ENCODE results near the gene SLC13A5.
A peak's percentile ranks its signal among the peaks of the same experiment; 100 is the strongest.

Gene SLC13A5

GRCh38 chr17:6684460-6684783 lies 28.7 kb downstream of the SLC13A5 start:
- no peak for DNase-seq (ENCODE audit: low read depth in 2 of 2)

- DNase-seq (ENCODE audit: low read depth in 2 of 2), result no peak
These were observed 29.3 kb downstream of the SLC13A5 start for GRCh38 chr17:6683730-6684459.

- no peak for DNase-seq (ENCODE audit: low read depth in 2 of 2)
These were observed 30.0 kb downstream of the SLC13A5 start for GRCh38 chr17:6683081-6683684.

GRCh38 chr17:6682339-6682738 lies 30.8 kb downstream of the SLC13A5 start:
- DNase-seq (ENCODE audit: low read depth in 2 of 2), result no peak

DNA sequence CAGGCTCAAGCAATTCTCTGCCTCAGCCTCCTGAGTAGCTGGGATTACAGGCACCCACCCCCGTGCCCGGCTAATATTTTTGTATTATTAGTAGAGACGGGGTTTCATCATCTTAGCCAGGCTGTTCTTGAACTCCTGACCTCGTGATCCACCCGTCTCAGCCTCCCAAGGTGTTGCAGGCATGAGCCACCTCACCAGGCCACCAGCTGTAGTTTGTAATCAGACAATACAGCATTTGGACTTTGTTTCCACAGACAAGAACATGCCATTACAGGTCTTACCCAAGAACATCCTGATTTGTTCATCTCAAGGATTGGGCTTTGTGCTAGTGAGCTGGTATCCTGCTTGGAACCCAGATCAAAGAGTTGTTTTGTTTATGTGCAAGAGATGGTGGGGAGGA lies 31.5 kb downstream of the SLC13A5 start:
- DNase-seq (ENCODE audit: low read depth in 2 of 2), result no peak

GRCh38 chr17:6681176-6681575 lies 32.0 kb downstream of the SLC13A5 start:
- DNase-seq (ENCODE audit: low read depth in 2 of 2), result no peak

GRCh38 chr17:6679241-6679640 lies 33.9 kb downstream of the SLC13A5 start:
- no peak for DNase-seq (ENCODE audit: low read depth in 2 of 2)

- no peak for DNase-seq (ENCODE audit: low read depth in 2 of 2)
These were observed 35.2 kb downstream of the SLC13A5 start for GRCh38 chr17:6677946-6678345.

DNA sequence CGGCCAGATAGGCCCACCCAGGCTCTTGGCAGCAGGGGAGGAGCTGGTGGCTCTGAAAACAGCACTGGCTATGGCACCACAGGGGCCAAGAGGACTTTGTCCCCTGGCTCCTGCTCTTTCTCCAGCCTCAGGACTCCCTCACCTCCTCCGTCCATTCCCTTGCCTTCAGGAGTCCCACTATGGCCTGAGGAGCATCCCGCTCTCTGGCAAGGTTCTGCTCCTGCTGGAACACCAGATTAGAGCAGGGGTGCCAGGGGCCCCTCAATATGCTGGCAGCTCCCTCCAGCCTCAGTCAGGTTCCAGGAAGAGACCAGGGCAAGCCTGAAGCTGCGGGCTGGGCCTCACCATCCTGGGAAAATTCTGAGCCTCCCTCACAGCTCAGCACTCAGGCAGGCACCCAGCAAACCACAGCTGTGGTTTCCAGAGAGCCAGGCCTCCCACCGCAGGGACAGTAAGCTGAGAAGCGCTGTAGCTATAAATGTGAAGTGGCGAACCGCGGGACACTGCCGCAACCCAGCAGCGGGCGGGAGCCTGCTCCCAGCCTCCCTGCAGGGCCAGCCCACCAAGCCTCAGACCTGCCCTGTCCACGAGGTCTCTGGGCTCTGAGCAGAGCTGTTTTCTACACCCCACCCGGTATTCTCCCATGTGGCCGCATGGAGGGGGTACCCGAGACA lies 35.9 kb downstream of the SLC13A5 start:
- no peak for DNase-seq (ENCODE audit: low read depth in 2 of 2)

GRCh38 chr17:6676802-6677157 lies 36.4 kb downstream of the SLC13A5 start:
- no peak for DNase-seq (ENCODE audit: low read depth in 2 of 2)

DNA sequence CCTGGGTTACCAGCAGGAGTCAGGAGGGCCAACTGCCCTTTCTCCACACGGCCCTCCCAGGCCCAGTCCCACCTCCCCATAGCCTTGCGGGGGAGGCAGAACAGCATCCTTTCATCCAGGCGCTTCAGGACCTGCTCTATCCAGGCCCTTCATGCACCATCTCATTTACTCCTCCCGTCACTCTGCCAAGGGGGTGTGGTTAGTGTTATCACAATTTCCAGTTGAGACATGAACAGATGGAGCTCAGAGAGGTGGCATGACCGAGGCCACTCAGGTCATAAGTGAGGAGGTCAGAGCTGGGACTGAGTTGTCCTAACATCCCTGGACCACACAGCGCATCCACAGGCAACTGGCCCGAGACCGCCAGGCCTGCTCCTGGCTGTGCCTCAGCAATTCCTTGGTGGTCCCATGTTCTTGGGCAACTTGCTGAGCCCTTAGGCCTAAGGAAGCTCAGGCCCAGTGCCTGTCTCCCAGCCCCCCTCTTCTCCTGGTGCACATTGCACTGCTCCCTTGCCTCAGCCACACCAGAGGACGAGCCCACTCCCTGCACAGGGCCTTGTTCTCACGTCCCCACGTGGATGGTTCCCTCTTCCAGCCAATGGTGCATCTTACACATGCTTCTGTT lies 37.9 kb downstream of the SLC13A5 start:
- DNase-seq (ENCODE audit: low read depth in 2 of 2), result no peak

- no peak for DNase-seq (ENCODE audit: low read depth in 2 of 2)
These were observed 38.6 kb downstream of the SLC13A5 start for GRCh38 chr17:6674586-6674985.

DNA sequence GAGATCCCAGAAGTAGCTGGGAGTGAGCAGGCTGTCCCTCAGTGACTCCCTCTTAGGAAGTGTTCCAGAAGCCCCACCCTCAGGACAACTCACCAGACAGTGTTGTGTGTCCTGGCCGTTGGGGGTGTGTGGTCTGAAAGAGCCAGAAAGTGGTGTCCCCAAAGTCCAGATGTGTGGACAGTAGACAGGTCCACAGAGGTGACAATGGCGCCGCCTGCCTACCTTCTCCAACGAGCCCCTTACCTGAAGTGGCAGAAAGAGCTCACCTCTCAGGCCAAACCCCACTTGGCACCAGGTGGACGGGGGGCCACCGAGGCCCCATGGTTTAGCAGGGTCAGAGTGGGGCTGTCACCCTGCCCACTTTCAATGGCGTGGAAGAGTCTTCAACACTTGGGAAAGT lies 41.7 kb downstream of the SLC13A5 start:
- no peak for DNase-seq (ENCODE audit: low read depth in 2 of 2)

DNA sequence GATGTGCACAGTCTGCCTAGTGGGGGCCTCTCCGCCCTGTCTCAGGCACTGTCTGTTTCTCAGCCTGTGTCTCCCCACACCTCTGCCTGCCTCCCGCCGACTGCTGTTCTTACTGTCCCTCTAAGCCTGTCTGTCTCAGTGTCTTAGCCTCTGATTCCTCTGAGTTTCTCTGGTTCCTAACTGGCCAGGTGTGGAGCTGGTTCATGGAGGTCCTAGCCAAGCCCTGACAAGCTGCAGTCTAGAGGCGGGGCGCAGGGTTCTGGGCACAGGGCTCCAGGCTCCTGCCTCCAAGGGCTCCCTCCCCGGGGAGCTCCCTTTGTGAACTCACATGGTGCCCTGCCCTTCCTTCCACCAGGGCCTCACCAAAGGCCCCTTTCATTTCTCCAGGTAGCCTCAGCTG lies 42.2 kb downstream of the SLC13A5 start:
- no peak for DNase-seq (ENCODE audit: low read depth in 2 of 2)

DNA sequence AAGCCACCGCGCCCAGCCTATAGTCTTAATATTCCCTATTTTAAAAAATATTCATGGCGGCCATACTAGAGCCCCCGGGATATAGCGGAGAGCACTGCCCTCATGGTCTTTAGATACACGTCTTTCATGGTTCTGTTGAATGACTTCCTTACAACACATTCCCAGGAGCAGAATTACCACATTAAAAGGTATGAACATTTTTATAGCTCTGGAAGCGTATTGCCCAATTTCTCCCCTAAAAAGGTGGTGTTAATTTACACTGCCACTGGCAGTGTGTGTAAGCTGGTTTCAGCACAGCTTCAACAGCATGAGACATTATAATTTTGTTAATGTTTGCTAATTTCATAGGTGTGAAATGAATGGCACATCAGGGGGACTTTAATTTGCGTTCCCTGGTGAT lies 42.6 kb downstream of the SLC13A5 start:
- DNase-seq (ENCODE audit: low read depth in 2 of 2), result no peak

DNA sequence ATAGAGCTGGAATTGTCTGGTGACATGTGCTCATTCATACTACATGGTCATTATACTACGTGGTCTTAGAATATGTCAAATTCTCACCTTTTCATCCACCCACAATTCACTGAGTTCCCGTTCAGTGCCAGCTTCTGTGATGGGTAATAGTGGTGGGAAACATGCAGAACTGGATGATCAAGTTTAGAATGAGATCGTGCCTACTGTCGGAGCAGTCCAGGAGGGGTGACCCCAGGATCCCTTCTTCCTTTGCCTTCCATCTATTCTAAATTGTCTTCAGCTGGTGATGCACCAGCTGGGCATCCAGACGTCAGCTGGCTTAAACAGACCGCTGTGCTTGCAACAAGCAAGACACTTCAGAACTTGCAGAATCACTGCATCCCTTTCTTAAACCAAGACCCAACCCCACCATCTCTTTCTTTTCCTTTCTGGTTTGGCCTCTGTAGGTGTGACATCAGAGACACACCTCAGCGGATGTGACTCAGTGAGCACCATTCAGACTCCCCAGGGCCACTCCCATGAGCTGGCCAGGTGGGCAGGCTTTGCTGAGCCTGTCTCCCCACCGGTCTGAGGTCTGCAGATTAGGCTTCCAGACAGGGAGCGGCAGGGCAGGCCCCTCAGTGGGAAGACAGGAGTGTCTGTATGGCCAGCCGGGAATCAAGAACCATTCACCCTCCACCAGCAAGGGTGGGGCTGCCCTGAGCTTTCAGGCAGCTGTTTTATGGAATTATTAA lies 43.5 kb downstream of the SLC13A5 start:
- DNase-seq (ENCODE audit: low read depth in 2 of 2), result no peak

- DNase-seq (ENCODE audit: low read depth in 2 of 2), result no peak
These were observed 44.3 kb downstream of the SLC13A5 start for GRCh38 chr17:6668727-6669425.

- DNase-seq (ENCODE audit: low read depth in 2 of 2), result no peak
These were observed 45.0 kb downstream of the SLC13A5 start for GRCh38 chr17:6668219-6668618.

- no peak for DNase-seq (ENCODE audit: low read depth in 2 of 2)
These were observed 45.7 kb downstream of the SLC13A5 start for GRCh38 chr17:6667516-6667915.

GRCh38 chr17:6666557-6666956 lies 46.6 kb downstream of the SLC13A5 start:
- DNase-seq (ENCODE audit: low read depth in 2 of 2), result no peak

- peak in 1 of 2 donors; percentile 28 for DNase-seq (ENCODE audit: low read depth in 2 of 2)
These were observed 47.1 kb downstream of the SLC13A5 start for GRCh38 chr17:6666077-6666521.
